ENCODE measurements around the gene KRTAP5-3. TPM values are rescaled to one million over a fixed set of nuclear protein-coding genes. Genes with fewer than 3 reads are reported as not detected.
"Not testable (repeated sequence)": the region's sequence is repeated elsewhere in the genome, so short reads cannot be mapped to it uniquely, and the experiment has no call there.

Gene KRTAP5-3
- total and polyA plus RNA-seq, 4 donors = not detected

GRCh38 chr11:1607156-1607845 is 962 bp downstream of the KRTAP5-3 start:
- 39 to 60% methylated on average over 18 of the region's 18 CpGs for WGBS, 2 donors
- not testable (repeated sequence) for H3K9ac ChIP-seq (ENCODE audit: insufficient read depth in 1 of 2, low read length in 2 of 2); H3K27ac ChIP-seq (ENCODE audit: low read depth in 1 of 2, low read length in 1 of 2); H3K4me3 ChIP-seq; H3K9me3 ChIP-seq (ENCODE audit: control insufficient read depth in 4 of 4, insufficient read depth in 3 of 4, low read length in 3 of 4); H3K4me1 ChIP-seq (ENCODE audit: control insufficient read depth in 5 of 5, insufficient read depth in 5 of 5, low read length in 5 of 5); H3K36me3 ChIP-seq (ENCODE audit: control insufficient read depth in 4 of 4, insufficient read depth in 4 of 4, low read length in 4 of 4); ATAC-seq (ENCODE audit: insufficient read depth, low FRiP score)
- DNase-seq = peak in 1 of 3 donors; percentile 17
- peaks cover 0 to 16% (median 4%) of the 10 kb centered on the region in 3 donors for H3K27me3 ChIP-seq (ENCODE audit: control insufficient read depth in 3 of 3, insufficient read depth in 3 of 3, low read length in 2 of 3)

DNA sequence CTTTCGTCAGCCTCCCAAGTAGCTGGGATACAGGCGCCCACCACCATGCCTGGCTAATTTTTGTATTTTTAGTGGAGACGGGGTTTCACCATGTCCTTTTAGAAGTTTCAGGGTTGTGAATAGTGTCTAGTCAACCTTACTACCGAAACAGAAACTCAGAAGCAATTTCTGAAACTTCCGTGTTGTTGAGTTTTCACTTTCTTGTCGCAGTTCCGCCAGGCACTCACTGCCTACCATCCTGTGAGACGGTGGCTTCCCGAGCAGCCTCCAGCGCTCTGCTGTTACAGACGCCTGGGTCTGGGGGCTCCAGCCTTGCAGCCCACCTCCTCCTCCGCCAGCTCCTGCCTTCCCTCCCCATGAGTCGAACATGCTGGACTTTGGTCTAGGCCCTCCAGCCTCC is 2.3 kb downstream of the KRTAP5-3 start:
- not testable (repeated sequence) for H3K27ac ChIP-seq (ENCODE audit: low read depth in 1 of 2, low read length in 1 of 2); ATAC-seq (ENCODE audit: insufficient read depth, low FRiP score); H3K4me1 ChIP-seq (ENCODE audit: control insufficient read depth in 5 of 5, insufficient read depth in 5 of 5, low read length in 5 of 5); H3K9ac ChIP-seq (ENCODE audit: insufficient read depth in 1 of 2, low read length in 2 of 2); H3K9me3 ChIP-seq (ENCODE audit: control insufficient read depth in 4 of 4, insufficient read depth in 3 of 4, low read length in 3 of 4); H3K4me3 ChIP-seq; H3K36me3 ChIP-seq (ENCODE audit: control insufficient read depth in 4 of 4, insufficient read depth in 4 of 4, low read length in 4 of 4); DNase-seq
- peaks cover 0 to 16% (median 4%) of the 10 kb centered on the region in 3 donors for H3K27me3 ChIP-seq (ENCODE audit: control insufficient read depth in 3 of 3, insufficient read depth in 3 of 3, low read length in 2 of 3)
- WGBS, 2 donors = 82 to 90% methylated on average over 13 of the region's 13 CpGs

GRCh38 chr11:1604711-1605110 is 3.6 kb downstream of the KRTAP5-3 start:
- Histone ChIP-seq H3K27ac (ENCODE audit: low read depth in 1 of 2, low read length in 1 of 2) (no peak overlapping the region), H3K4me3 (no peak overlapping the region), H3K36me3 (ENCODE audit: control insufficient read depth in 4 of 4, insufficient read depth in 4 of 4, low read length in 4 of 4) (no peaks in the 10 kb centered on the region), H3K4me1 (ENCODE audit: control insufficient read depth in 5 of 5, insufficient read depth in 5 of 5, low read length in 5 of 5) (peaks cover 0 to 5% (median 0%) of the 10 kb centered on the region in 5 donors), H3K9ac (ENCODE audit: insufficient read depth in 1 of 2, low read length in 2 of 2) (no peak overlapping the region), H3K9me3 (ENCODE audit: control insufficient read depth in 4 of 4, insufficient read depth in 3 of 4, low read length in 3 of 4) (no peaks in the 10 kb centered on the region), H3K27me3 (ENCODE audit: control insufficient read depth in 3 of 3, insufficient read depth in 3 of 3, low read length in 2 of 3) (peaks cover 3 to 19% (median 4%) of the 10 kb centered on the region in 3 donors)
- DNase-seq (no peak), ATAC-seq (ENCODE audit: insufficient read depth, low FRiP score) (no peak)
- 83 to 93% methylated on average over 7 of the region's 7 CpGs for WGBS, 2 donors
- TF ChIP-seq, protein P1, sequence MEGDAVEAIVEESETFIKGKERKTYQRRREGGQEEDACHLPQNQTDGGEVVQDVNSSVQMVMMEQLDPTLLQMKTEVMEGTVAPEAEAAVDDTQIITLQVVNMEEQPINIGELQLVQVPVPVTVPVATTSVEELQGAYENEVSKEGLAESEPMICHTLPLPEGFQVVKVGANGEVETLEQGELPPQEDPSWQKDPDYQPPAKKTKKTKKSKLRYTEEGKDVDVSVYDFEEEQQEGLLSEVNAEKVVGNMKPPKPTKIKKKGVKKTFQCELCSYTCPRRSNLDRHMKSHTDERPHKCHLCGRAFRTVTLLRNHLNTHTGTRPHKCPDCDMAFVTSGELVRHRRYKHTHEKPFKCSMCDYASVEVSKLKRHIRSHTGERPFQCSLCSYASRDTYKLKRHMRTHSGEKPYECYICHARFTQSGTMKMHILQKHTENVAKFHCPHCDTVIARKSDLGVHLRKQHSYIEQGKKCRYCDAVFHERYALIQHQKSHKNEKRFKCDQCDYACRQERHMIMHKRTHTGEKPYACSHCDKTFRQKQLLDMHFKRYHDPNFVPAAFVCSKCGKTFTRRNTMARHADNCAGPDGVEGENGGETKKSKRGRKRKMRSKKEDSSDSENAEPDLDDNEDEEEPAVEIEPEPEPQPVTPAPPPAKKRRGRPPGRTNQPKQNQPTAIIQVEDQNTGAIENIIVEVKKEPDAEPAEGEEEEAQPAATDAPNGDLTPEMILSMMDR (IDR thresholded peaks at IDR 0.05; ENCODE audit: control extremely low read depth, extremely low read depth) = no peak

DNA sequence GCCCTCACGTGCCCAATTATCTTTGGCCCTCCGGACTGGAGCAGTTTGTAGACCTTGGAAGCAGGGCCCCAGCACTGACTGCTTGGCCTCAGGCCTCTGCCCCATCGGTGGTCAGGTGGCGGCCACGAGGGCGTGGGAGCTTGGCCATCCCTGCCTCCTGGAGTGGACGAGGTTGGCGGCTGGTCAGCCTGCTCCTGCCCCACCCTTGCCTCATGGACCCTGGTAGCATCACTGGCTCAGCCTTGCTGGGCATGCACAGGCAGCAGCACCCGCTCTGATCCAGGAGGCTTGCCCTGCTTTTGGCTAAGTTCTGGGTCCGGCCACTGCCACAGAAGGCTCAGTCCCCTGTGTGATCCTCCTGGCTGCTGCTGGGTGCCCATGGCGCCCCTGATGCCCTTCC is 4.1 kb downstream of the KRTAP5-3 start:
- Histone ChIP-seq H3K36me3 (ENCODE audit: control insufficient read depth in 4 of 4, insufficient read depth in 4 of 4, low read length in 4 of 4) (no peaks in the 10 kb centered on the region), H3K4me3 (no peak overlapping the region), H3K4me1 (ENCODE audit: control insufficient read depth in 5 of 5, insufficient read depth in 5 of 5, low read length in 5 of 5) (peaks cover 0 to 5% (median 0%) of the 10 kb centered on the region in 5 donors), H3K27me3 (ENCODE audit: control insufficient read depth in 3 of 3, insufficient read depth in 3 of 3, low read length in 2 of 3) (peaks cover 3 to 22% (median 4%) of the 10 kb centered on the region in 3 donors), H3K27ac (ENCODE audit: low read depth in 1 of 2, low read length in 1 of 2) (no peak overlapping the region), H3K9ac (ENCODE audit: insufficient read depth in 1 of 2, low read length in 2 of 2) (no peak overlapping the region), H3K9me3 (ENCODE audit: control insufficient read depth in 4 of 4, insufficient read depth in 3 of 4, low read length in 3 of 4) (no peaks in the 10 kb centered on the region)
- ATAC-seq (ENCODE audit: insufficient read depth, low FRiP score) (no peak), DNase-seq (no peak)
- WGBS, 2 donors = 93 to 95% methylated on average over 11 of the region's 11 CpGs
- TF ChIP-seq, protein P1 (IDR thresholded peaks at IDR 0.05; ENCODE audit: control extremely low read depth, extremely low read depth) = no peak
